AG10803 (cell line): ENCODE results near the gene DNASE1.
"Not testable (repeated sequence)": the region's sequence is repeated elsewhere in the genome, so short reads cannot be mapped to it uniquely, and the experiment has no call there.

ENCODE experiments used
- DNase-seq: peaks from one replicate; pipeline ENCODE4 v3.0.0; 2010; ENCODE audit warnings: low read depth
- H3K4me3 ChIP-seq: 2 replicates; pipeline ENCODE4 v1.5.1; 2011; ENCODE audit warnings: mild to moderate bottlenecking, low read length, control low read depth
- TF ChIP-seq, protein P1 (sequence below): conservative IDR thresholded peaks from 2 replicates; pipeline ENCODE4 v1.5.1; 2011; ENCODE audit warnings: mild to moderate bottlenecking, low read length, control low read depth, inconsistent platforms

DNASE1 gene

GRCh38 chr16:3654249-3654991 lies at the start of gene DNASE1:
TSS of gene DNASE1 (plus strand) at chr16:3654691. CDS start at chr16:3655374, 683 bp downstream.
- TF ChIP-seq, protein P1, sequence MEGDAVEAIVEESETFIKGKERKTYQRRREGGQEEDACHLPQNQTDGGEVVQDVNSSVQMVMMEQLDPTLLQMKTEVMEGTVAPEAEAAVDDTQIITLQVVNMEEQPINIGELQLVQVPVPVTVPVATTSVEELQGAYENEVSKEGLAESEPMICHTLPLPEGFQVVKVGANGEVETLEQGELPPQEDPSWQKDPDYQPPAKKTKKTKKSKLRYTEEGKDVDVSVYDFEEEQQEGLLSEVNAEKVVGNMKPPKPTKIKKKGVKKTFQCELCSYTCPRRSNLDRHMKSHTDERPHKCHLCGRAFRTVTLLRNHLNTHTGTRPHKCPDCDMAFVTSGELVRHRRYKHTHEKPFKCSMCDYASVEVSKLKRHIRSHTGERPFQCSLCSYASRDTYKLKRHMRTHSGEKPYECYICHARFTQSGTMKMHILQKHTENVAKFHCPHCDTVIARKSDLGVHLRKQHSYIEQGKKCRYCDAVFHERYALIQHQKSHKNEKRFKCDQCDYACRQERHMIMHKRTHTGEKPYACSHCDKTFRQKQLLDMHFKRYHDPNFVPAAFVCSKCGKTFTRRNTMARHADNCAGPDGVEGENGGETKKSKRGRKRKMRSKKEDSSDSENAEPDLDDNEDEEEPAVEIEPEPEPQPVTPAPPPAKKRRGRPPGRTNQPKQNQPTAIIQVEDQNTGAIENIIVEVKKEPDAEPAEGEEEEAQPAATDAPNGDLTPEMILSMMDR, result peak; percentile 69
- peak; percentile 54 for DNase-seq
- H3K4me3 ChIP-seq, result no peak within 1 kb of the TSS

GRCh38 chr16:3606441-3606840 lies 48.0 kb upstream of the DNASE1 start:
- DNase-seq, result no peak
- no peak overlapping the region for H3K4me3 ChIP-seq
- TF ChIP-seq, protein P1, result no peak

DNA sequence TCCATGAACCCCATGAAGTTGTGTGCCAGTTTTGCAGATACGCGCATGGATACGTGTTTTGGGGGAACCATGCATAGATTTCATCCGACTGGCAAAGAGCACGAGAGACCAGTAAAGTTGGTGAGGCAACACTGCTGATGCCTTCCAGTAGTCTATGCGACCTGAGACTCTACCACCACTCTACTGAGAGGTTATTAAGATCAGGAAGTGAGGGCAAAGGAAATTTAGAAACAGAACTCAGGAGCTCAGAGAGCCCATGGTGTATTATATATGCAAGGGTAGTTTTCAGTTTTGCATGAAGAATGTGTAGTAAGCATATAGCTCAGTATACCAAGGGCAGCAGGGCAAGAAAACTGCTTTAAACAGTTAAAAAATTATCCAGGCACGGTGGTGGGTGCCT lies 47.3 kb upstream of the DNASE1 start:
- H3K4me3 ChIP-seq, result no peak overlapping the region
- TF ChIP-seq, protein P1, result no peak

DNA sequence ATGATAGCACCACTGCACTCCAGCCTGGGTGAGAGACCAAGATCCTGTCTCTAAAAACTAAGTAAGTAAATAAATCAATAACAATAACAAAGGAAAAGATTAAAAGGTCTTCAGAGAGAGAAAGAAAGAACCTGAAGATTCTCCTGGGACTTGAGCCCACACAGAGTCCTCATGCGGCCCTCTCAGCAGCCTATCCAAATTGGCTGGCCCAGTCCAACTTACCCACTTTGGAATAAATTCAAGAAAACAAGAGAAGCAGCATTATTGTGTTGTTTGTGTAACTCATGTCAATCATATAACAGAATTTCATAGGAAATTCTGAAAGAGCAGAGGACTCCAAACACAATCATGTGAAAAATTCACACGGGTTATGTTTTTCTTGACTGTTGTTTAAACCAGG lies 46.9 kb upstream of the DNASE1 start:
- no peak for DNase-seq
- H3K4me3 ChIP-seq, result no peak overlapping the region
- TF ChIP-seq, protein P1, result no peak

More for the DNA sequence above, 47.3 kb upstream of the DNASE1 start:
- no peak for DNase-seq

- TF ChIP-seq, protein P1, result no peak
- no peak for DNase-seq
Measured at GRCh38 chr16:3608069-3608468, 46.4 kb upstream of the DNASE1 start.

GRCh38 chr16:3608976-3609375 lies 45.5 kb upstream of the DNASE1 start:
- DNase-seq, H3K4me3 ChIP-seq: not testable (repeated sequence)

More at GRCh38 chr16:3608069-3608468, 46.4 kb upstream of the DNASE1 start:
- H3K4me3 ChIP-seq, result no peak overlapping the region

- TF ChIP-seq, protein P1, result no peak
- H3K4me3 ChIP-seq, result peak overlapping the region; percentile 82
- no peak for DNase-seq
Measured at GRCh38 chr16:3609895-3610697, 44.4 kb upstream of the DNASE1 start.
